ENCODE results near the gene CYSTM1. TPM values are rescaled to one million over a fixed set of nuclear protein-coding genes. Genes with fewer than 3 reads are reported as not detected.

Gene CYSTM1
- polyA plus RNA-seq, 1 experiment: 33.1 TPM

DNA sequence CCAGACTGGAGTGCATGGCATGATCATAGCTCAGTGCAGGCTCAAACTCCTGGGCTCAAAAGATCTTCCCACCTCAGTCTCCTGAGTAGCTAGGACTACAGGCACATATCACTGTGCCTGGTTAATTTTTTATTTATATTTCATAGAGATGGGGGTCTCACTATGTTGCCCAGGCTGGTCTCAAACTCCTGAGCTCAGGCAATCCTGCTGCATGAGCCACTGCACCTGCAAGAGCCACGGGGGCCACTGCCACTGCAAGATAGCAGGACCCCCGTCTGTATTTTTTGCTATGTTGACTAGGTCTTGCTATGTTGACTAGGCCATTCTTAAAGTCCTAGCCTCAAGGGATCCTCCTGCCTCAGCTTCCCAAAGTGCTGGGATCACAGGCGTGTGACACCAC lies 6.5 kb downstream of the CYSTM1 start:
- TF ChIP-seq, protein P1, sequence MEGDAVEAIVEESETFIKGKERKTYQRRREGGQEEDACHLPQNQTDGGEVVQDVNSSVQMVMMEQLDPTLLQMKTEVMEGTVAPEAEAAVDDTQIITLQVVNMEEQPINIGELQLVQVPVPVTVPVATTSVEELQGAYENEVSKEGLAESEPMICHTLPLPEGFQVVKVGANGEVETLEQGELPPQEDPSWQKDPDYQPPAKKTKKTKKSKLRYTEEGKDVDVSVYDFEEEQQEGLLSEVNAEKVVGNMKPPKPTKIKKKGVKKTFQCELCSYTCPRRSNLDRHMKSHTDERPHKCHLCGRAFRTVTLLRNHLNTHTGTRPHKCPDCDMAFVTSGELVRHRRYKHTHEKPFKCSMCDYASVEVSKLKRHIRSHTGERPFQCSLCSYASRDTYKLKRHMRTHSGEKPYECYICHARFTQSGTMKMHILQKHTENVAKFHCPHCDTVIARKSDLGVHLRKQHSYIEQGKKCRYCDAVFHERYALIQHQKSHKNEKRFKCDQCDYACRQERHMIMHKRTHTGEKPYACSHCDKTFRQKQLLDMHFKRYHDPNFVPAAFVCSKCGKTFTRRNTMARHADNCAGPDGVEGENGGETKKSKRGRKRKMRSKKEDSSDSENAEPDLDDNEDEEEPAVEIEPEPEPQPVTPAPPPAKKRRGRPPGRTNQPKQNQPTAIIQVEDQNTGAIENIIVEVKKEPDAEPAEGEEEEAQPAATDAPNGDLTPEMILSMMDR (IDR thresholded peaks at IDR 0.05; ENCODE audit: insufficient read depth, low read depth, low read length): no peak

DNA sequence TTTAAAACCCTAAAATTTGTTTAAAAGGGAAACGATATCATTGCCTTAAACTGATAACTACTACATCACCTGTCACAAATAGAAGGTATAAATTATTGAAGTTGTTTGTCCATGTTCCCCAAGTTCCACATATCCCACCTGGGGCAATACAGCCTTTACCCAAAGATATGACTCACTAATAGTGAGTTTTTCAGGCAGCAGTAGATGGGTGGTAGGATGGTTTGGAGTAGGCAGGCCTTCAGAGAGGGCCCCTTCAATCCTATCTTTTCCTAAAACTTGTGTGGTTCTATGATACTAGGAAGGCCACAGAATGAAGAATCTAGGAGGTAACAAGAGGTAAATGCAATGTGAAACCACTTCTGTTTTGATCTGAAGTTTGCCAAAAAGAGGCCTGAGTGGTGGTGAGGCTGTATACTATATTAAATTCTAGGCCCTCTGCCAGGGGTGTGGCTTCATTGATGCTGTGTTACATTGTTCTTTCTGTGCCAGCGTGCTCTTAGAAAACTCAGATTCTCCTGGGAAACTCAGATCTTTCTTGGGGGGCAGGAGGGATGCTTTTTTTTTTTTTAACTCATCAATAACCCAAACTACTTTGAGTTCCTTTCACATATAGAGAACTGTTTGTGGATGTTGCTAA lies 7.2 kb downstream of the CYSTM1 start:
- TF ChIP-seq, protein P1 (IDR thresholded peaks at IDR 0.05; ENCODE audit: insufficient read depth, low read depth, low read length): no peak
- no peak overlapping the region for H3K4me3 ChIP-seq (ENCODE audit: low read depth, low read length)
- H3K27me3 ChIP-seq (ENCODE audit: control insufficient read depth, insufficient read depth, low read length): no peaks in the 10 kb centered on the region
- CTCF ChIA-PET: no interaction called here
- H3K36me3 ChIP-seq (ENCODE audit: control insufficient read depth, insufficient read depth, low read length): no peaks in the 10 kb centered on the region
- no peak for DNase-seq (ENCODE audit: low read depth)
- POLR2A ChIA-PET: no interaction called here

More for the DNA sequence above, 6.5 kb downstream of the CYSTM1 start:
- no peak overlapping the region for H3K4me3 ChIP-seq (ENCODE audit: low read depth, low read length)
- DNase-seq (ENCODE audit: low read depth): no peak
- ChIA-PET POLR2A (no interaction called here), CTCF (interaction anchor here (0.6 kb wide), 1 partner anchor 62 kb away, joined by 3 read pairs; no protein-coding TSS in a partner anchor)
- H3K27me3 ChIP-seq (ENCODE audit: control insufficient read depth, insufficient read depth, low read length): no peaks in the 10 kb centered on the region
- no peaks in the 10 kb centered on the region for H3K36me3 ChIP-seq (ENCODE audit: control insufficient read depth, insufficient read depth, low read length)

GRCh38 chr5:140182803-140183367 lies 7.9 kb downstream of the CYSTM1 start:
- CTCF ChIA-PET: interaction anchor here (1.0 kb wide), 1 partner anchor 24 kb away, joined by 4 read pairs; no protein-coding TSS in a partner anchor
- TF ChIP-seq, protein P1 (IDR thresholded peaks at IDR 0.05; ENCODE audit: insufficient read depth, low read depth, low read length): no peak
- no peak for DNase-seq (ENCODE audit: low read depth)
- no peaks in the 10 kb centered on the region for H3K36me3 ChIP-seq (ENCODE audit: control insufficient read depth, insufficient read depth, low read length)
- no peaks in the 10 kb centered on the region for H3K27me3 ChIP-seq (ENCODE audit: control insufficient read depth, insufficient read depth, low read length)
- POLR2A ChIA-PET: no interaction called here
- H3K4me3 ChIP-seq (ENCODE audit: low read depth, low read length): no peak overlapping the region

DNA sequence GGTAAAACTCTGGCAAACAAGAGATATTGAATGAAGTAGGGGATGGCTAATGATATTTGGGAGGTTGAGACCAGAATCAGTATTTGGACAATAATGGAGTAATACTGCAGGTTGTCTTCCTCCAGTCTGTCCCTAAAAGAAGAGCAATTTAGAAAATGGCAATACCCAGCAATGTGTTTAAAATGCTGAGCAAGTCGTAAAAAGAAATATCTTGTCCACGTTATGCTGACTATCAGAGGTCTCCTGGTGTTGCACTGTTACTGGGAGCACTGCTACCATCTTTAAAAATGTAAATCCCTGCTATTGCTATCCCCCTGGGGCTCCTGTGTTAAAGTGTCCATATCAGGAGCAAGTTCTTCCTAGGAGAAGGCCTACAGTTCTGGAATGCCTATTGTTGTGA lies 10.4 kb downstream of the CYSTM1 start:
- POLR2A ChIA-PET: no interaction called here
- TF ChIP-seq, protein P1 (IDR thresholded peaks at IDR 0.05; ENCODE audit: insufficient read depth, low read depth, low read length): no peak
- CTCF ChIA-PET: no interaction called here
- no peak for DNase-seq (ENCODE audit: low read depth)
- H3K36me3 ChIP-seq (ENCODE audit: control insufficient read depth, insufficient read depth, low read length): no peaks in the 10 kb centered on the region
- H3K27me3 ChIP-seq (ENCODE audit: control insufficient read depth, insufficient read depth, low read length): no peaks in the 10 kb centered on the region
- H3K4me3 ChIP-seq (ENCODE audit: low read depth, low read length): no peak overlapping the region

GRCh38 chr5:140186267-140186671 lies 11.3 kb downstream of the CYSTM1 start:
- TF ChIP-seq, protein P1 (IDR thresholded peaks at IDR 0.05; ENCODE audit: insufficient read depth, low read depth, low read length): no peak
- no peaks in the 10 kb centered on the region for H3K27me3 ChIP-seq (ENCODE audit: control insufficient read depth, insufficient read depth, low read length)
- ChIA-PET POLR2A (no interaction called here), CTCF (interaction anchor here (2.1 kb wide), 1 partner anchor 8 kb away, joined by 6 read pairs; no protein-coding TSS in a partner anchor)
- no peak overlapping the region for H3K4me3 ChIP-seq (ENCODE audit: low read depth, low read length)
- H3K36me3 ChIP-seq (ENCODE audit: control insufficient read depth, insufficient read depth, low read length): no peaks in the 10 kb centered on the region
- DNase-seq (ENCODE audit: low read depth): no peak
